GM10266 (cell line): ENCODE data around the gene C16orf95.

Experiments
- DNase-seq: peaks from one replicate; pipeline ENCODE4 v3.0.0; 2012; ENCODE audit errors: extremely low spot score
- TF ChIP-seq, protein P1 (sequence below): IDR thresholded peaks from 2 replicates; pipeline ENCODE4 v1.5.1; 2012; ENCODE audit warnings: mild to moderate bottlenecking, low read depth; ENCODE audit not compliant: control insufficient read depth, insufficient read depth; ENCODE audit errors: missing control alignments

Gene C16orf95

DNA sequence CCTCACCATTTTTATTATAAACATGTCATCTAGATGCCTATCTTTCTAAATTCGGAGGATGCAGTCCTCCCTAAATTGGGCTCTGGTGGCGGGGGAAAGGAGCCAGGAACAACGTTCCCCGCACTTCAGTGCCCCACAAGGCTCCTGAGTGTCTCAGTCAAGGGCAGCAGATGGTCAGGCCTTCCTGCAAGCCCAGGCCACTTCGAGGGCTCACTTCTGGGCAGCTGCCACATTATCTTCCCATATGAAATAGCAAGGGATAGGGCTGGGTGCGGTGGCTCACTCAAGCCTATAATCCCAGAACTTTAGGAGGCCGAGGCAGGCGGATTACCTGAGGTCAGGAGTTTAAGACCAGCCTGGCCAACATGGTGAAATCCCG, 34.1 kb upstream of the C16orf95 start:
- no peak for DNase-seq
- TF ChIP-seq, protein P1, sequence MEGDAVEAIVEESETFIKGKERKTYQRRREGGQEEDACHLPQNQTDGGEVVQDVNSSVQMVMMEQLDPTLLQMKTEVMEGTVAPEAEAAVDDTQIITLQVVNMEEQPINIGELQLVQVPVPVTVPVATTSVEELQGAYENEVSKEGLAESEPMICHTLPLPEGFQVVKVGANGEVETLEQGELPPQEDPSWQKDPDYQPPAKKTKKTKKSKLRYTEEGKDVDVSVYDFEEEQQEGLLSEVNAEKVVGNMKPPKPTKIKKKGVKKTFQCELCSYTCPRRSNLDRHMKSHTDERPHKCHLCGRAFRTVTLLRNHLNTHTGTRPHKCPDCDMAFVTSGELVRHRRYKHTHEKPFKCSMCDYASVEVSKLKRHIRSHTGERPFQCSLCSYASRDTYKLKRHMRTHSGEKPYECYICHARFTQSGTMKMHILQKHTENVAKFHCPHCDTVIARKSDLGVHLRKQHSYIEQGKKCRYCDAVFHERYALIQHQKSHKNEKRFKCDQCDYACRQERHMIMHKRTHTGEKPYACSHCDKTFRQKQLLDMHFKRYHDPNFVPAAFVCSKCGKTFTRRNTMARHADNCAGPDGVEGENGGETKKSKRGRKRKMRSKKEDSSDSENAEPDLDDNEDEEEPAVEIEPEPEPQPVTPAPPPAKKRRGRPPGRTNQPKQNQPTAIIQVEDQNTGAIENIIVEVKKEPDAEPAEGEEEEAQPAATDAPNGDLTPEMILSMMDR, result no peak

DNA sequence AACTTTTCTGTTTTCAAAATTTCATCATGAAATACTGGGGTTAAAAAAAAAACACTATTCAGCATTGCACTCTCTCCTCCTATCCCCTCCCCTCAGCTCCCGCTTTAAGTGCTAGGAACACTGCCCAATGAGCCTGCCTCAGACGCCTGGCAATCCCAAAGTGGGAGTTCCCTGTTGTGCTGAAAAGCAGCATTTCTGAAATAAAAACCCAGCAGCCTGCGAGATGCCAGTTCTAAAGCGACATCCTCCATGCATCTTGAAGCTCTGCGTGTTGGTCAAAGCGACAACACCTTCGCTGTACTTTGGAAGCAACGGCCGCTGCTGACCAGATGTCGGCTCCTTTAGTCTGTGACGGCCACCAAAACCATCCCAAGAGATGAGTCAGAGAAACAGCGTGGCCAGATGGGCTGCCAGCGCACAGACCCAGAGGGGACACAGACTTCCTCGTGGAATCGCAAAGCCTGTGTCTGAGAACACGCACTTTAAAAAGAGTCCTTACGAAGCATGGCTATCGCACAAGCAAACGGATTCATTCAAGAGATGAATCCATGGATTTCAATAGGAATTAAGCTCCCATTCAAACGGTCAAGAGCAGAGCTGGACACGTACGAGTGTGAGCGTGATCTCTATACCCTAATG, 33.6 kb upstream of the C16orf95 start:
- TF ChIP-seq, protein P1, result no peak
- DNase-seq, result no peak

DNA sequence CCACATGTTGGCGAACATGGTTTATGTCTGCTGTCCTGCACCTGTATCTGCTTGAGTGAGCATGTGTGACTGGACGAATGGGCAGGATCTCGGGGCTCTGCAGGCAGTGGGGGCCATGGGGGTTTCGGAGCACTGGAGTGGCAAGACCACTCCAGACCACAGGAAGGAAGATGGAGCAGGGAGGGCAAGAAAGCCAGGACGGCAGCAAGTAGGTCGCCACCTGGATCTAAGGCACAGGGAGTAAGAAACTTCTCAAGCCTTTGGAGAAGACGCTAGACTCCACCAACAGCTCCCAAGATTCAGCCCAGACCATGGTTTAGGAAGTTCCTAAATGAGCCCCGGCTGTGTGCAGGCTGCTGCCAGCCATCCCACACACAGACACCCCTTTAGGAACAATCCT, 32.8 kb upstream of the C16orf95 start:
- DNase-seq, result no peak
- TF ChIP-seq, protein P1, result no peak

DNA sequence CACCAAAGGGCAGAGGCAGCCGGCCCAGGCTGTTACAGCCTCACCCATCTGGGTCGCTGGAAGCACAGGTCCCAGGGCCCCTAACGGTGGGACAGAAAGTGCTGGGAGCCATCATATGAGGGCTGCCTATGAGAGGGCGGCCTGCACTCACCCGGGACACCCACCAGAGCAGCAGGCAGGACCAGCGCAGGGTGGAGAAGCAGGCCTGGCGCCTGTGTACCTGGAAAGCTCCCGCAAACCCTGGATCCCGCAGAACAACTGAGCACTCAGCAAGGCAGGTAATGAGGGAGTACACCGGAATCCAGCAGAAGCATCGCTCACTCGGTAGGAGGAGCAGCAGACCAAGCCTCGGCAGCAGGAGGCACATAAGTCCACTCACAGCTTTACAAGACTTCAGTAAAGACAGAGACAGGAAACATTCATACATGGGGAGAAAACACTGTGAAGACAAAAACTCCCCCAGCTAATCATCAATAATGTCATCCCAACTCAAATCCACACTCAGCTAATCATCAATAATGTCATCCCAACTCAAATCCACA, 31.5 kb upstream of the C16orf95 start:
- TF ChIP-seq, protein P1, result no peak
- no peak for DNase-seq

DNA sequence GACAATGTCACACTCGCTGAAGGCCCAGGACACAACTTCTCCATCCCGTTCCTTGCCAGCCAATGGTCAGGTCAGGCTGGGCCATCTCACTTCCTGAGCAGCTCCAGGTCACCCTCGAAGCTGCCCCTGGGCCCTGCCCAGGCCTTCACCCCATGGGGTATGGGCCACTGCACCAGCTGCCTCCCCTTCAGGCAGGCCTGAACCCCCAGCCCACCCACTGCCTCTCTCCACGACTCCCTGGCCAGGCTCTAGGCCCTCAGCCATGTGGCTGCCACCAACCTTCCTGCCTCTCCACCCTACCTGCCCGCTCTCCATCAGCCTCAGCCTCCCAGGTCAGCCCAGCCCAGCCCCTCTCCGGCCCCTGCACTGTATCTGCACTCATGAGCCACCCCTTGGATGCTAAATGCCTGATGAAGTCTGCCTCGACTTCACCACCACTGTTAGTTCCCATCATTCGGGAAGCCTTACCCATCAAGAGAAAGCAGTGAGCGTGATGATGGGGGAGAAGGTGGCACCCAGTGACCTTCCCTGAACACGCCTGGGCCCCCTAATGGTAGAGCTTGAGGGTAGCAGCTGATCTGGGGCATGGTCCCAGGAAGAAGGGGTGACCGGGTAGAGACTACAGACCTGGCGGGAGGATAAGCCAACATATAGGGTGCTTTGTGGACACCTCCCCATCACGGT, 30.9 kb upstream of the C16orf95 start:
- TF ChIP-seq, protein P1, result no peak
- no peak for DNase-seq

DNA sequence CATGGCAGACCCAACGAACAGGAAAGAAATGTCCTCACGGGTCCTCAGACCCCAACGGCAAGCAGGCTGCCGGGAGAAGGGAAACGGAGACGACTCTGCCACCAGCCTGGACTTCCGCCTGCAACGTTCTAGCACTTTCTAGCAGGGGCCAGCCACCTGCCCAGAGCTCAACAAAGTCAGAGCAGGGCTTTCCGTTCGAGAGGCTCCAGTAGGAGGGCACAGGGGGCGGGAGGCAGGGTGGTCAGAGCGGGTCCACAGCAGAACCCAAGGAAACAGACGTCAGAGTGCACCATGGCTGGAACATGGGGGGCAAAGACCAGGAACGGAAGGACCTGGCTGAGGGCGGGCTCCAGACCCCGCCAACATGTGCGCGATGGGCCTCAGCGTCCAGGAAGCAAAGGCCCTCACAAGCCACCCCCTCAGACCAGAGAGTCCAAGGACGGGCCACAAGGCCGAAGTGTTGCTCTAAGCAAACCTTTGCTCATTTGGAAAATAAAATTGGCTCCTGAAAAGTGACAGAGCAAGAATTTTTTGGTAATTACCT, 29.4 kb upstream of the C16orf95 start:
- TF ChIP-seq, protein P1, result no peak
- DNase-seq, result no peak

DNA sequence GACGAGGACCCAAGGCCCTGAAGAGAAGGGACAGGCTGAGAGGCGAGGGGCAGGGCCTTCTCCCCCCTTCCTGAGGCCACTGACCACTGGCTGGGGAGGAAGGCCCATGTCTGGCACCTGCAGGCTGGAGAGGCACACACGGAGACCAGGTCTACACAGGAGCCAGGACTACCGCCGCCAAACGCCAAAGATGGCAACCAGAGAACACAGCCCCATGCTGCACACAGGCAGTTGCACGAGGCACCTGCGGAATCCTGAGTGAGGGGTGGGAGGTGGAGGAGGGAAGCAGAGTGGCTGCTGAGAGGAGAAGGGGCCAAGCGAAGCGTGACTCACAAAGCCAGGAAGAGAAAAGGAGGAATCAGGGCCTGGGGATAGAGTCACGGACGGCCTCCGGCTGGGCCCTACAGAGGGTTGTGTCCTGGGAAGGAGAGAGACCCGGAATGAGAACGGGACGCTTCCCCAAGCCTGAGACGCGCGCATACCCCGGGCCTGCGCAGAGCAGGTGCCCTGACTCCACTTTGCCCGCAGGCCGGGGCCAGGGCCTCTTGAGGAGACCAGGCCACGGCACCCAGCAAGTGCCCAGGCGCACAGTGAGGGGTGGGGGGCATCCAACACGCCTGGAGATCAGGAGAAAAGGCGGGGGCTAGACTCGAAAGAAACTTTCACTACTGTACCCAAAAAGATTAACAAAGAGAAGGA, 28.7 kb upstream of the C16orf95 start:
- no peak for DNase-seq
- TF ChIP-seq, protein P1, result no peak
